Activated CD4-positive, alpha-beta T cell treated with anti-CD3 and anti-CD28 coated beads, Interleukin-2, amount 50 U/mL, for 48 hours (primary cell): ENCODE results near the gene SELENOV.

ENCODE experiments used
- DNase-seq, 2 experiments: peaks; one replicate each; pipeline ENCODE4 v3.0.0-alpha.2; 2020

SELENOV gene

DNA sequence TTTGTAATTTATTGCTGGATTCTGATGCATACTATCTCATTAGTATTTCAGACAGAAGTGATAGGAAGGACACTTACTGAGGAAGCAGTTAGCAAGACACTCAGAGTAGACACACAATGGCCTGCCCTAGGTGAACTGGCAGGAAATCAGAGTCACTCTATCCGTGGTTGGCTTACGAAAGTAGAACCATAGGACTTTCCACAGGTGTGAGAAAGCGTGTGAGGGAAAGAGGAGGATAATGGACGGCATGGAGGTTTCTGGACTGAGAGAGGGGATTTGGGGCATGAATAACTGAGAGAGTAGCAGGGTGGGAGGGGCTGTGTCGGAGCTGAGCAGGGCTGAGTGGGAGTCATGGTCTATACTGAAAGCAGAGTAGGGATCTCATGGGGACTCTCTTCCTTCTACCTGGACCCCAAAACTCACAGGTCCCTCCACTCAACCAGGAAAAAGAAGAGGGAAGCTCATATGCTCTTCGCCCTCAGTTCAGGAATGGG, 43.7 kb downstream of the SELENOV start:
- DNase-seq, result no peak

DNA sequence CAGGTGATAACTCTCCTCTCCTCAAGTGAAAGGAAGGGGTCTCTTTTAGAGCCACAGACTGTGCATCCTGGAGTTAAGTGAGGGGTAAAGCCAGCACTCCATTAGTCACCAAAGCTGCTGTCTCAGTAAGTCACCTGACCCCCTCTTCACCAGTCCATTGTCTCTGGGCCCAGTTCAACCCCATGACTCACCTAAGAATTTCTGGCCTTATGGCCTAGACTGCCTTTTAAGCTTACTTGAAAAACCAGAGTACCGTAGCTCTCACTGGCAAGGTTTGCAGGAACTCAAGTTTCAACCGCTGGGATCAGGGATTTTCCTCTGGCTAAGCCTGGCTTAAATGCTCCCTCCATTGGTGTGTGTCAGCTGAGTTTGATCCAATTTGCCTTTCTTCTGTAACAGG, 48.5 kb downstream of the SELENOV start:
- DNase-seq, result no peak

DNA sequence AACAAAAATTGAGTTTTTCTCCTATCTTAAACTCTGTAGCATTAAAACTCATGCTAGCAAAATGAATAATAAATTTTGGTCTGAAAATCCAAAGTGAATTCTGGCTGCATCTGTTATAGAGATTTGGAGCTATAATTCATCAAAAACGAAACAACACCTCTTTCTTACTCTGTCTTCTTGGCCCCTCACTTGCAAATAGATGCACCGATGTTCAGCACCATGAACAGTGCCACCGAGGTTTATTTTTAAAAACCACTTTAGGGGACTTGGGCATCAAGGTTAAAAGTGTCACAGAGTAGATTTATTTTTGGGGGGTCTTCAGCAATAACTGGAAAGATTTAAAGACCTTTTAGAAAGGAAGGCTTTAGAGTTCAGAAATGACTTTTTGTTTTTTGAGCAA, 51.1 kb downstream of the SELENOV start:
- no peak for DNase-seq

DNA sequence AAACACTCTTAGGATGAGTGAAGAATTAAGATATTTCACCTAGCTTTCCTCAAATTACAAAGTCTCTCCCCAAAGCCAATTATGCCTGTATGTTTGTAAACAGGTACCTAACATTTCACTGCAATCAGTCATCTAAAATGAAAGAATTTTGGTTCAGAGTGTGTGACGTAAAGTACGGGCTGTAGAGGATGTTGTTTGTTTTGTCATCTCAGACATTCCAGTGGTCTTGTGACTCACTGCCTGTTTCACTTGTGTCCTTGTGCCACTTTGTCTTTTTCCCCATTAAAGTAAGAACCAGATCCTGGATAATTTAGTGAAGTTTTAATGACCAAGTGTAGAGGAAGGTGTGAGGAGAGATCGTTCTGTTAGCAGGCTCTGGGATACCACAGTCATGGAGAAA, 53.7 kb downstream of the SELENOV start:
- no peak for DNase-seq
